Activated naive CD8-positive, alpha-beta T cell treated with anti-CD3 and anti-CD28 coated beads, Interleukin-2, amount 10 ng/mL, durations not matched to agents 7 days and 5 days (primary cell): ENCODE results near the gene SLIT1. TPM values are rescaled to one million over a fixed set of nuclear protein-coding genes. Genes with fewer than 3 reads are reported as not detected.

Experiments used
- ATAC-seq: fragments of 150-1000 bp; cut with Tn5 transposase; one replicate; pipeline ENCODE4 v1.10.0; 2021; ENCODE audit warnings: low read depth, moderate library complexity
- POLR2A ChIA-PET: fragments of 350-600 bp; sonication (Branson Sonifier 250); formaldehyde crosslinking; loops from one replicate; lab custom pipeline; 2021; ENCODE audit warnings: antibody characterized with exemption; lab: Charles Lee
- DNase-seq: peaks from one replicate; pipeline ENCODE4 v3.0.0; 2021
- H3K27ac Mint-ChIP-seq: one replicate; pipeline ENCODE4 v1.8.0; 2022; ENCODE audit warnings: mild to moderate bottlenecking, mixed read lengths
- H3K27me3 Mint-ChIP-seq: one replicate; pipeline ENCODE4 v1.8.0; 2022; ENCODE audit warnings: mild to moderate bottlenecking, moderate library complexity, mixed read lengths
- H3K36me3 Mint-ChIP-seq: one replicate; pipeline ENCODE4 v1.8.0; 2021; ENCODE audit warnings: mild to moderate bottlenecking, mixed read lengths
- H3K4me1 Mint-ChIP-seq: one replicate; pipeline ENCODE4 v1.8.0; 2021; ENCODE audit warnings: mixed read lengths
- H3K4me3 Mint-ChIP-seq: one replicate; pipeline ENCODE4 v1.8.0; 2022; ENCODE audit warnings: mild to moderate bottlenecking, moderate library complexity, mixed read lengths
- H3K9me3 Mint-ChIP-seq: one replicate; pipeline ENCODE4 v1.8.0; 2021; ENCODE audit warnings: mixed read lengths
- total RNA-seq, 2 experiments: library from RNA; stranded (reverse); gene quantifications; one replicate each; pipeline ENCODE4 v1.2.3, GENCODE V29; 2021

SLIT1 gene
- total RNA-seq, 2 experiments from 2014 or later: 0.37 to 0.44 TPM

GRCh38 chr10:96968682-96969423, 216.9 kb downstream of the SLIT1 start:
- ATAC-seq: no peak
- Mint-ChIP-seq H3K4me1 (no peaks in the 10 kb centered on the region), H3K27me3 (no peaks in the 10 kb centered on the region), H3K36me3 (peaks cover 8% of the 10 kb centered on the region), H3K27ac (no peak overlapping the region), H3K4me3 (no peak overlapping the region), H3K9me3 (no peaks in the 10 kb centered on the region)
- POLR2A ChIA-PET: no interaction called here
- DNase-seq: no peak

- H3K9me3 Mint-ChIP-seq: no peaks in the 10 kb centered on the region
- H3K36me3 Mint-ChIP-seq: peaks cover 8% of the 10 kb centered on the region
- no peaks in the 10 kb centered on the region for H3K27me3 Mint-ChIP-seq
- no peaks in the 10 kb centered on the region for H3K4me1 Mint-ChIP-seq
- no peak for ATAC-seq
- no peak overlapping the region for H3K4me3 Mint-ChIP-seq
- no peak for DNase-seq
- no peak overlapping the region for H3K27ac Mint-ChIP-seq
- POLR2A ChIA-PET: no interaction called here
Observed at GRCh38 chr10:96967847-96968246, 217.9 kb downstream of the SLIT1 start.

GRCh38 chr10:96964131-96964530, 221.6 kb downstream of the SLIT1 start:
- Mint-ChIP-seq H3K4me3 (no peak overlapping the region), H3K9me3 (no peaks in the 10 kb centered on the region), H3K27ac (no peak overlapping the region), H3K27me3 (no peaks in the 10 kb centered on the region), H3K36me3 (peaks cover 11% of the 10 kb centered on the region), H3K4me1 (no peaks in the 10 kb centered on the region)
- ATAC-seq (no peak), DNase-seq (no peak)
- POLR2A ChIA-PET: no interaction called here

GRCh38 chr10:96960872-96961271, 224.9 kb downstream of the SLIT1 start:
- DNase-seq (no peak), ATAC-seq (no peak)
- Mint-ChIP-seq H3K27me3 (no peaks in the 10 kb centered on the region), H3K9me3 (no peaks in the 10 kb centered on the region), H3K27ac (no peak overlapping the region), H3K4me3 (no peak overlapping the region), H3K36me3 (peaks cover 9% of the 10 kb centered on the region), H3K4me1 (no peaks in the 10 kb centered on the region)
- POLR2A ChIA-PET: no interaction called here

GRCh38 chr10:96959733-96960132, 226.0 kb downstream of the SLIT1 start:
- H3K36me3 Mint-ChIP-seq: peaks cover 15% of the 10 kb centered on the region
- no peaks in the 10 kb centered on the region for H3K9me3 Mint-ChIP-seq
- no peaks in the 10 kb centered on the region for H3K27me3 Mint-ChIP-seq
- DNase-seq: no peak
- H3K4me3 Mint-ChIP-seq: no peak overlapping the region
- no peaks in the 10 kb centered on the region for H3K4me1 Mint-ChIP-seq
- H3K27ac Mint-ChIP-seq: no peak overlapping the region
- POLR2A ChIA-PET: no interaction called here
- no peak for ATAC-seq

- no peak for DNase-seq
- Mint-ChIP-seq H3K9me3 (no peaks in the 10 kb centered on the region), H3K27ac (no peak overlapping the region), H3K36me3 (peaks cover 17% of the 10 kb centered on the region), H3K4me1 (no peaks in the 10 kb centered on the region), H3K4me3 (no peak overlapping the region), H3K27me3 (no peaks in the 10 kb centered on the region)
- no peak for ATAC-seq
- POLR2A ChIA-PET: no interaction called here
Observed at GRCh38 chr10:96958071-96958470, 227.7 kb downstream of the SLIT1 start.

- POLR2A ChIA-PET: no interaction called here
- H3K9me3 Mint-ChIP-seq: no peaks in the 10 kb centered on the region
- no peaks in the 10 kb centered on the region for H3K4me1 Mint-ChIP-seq
- ATAC-seq: no peak
- H3K27ac Mint-ChIP-seq: no peak overlapping the region
- H3K27me3 Mint-ChIP-seq: no peaks in the 10 kb centered on the region
- DNase-seq: no peak
- peaks cover 20% of the 10 kb centered on the region for H3K36me3 Mint-ChIP-seq
- no peak overlapping the region for H3K4me3 Mint-ChIP-seq
Observed at GRCh38 chr10:96955794-96956193, 230.0 kb downstream of the SLIT1 start.

- POLR2A ChIA-PET: no interaction called here
- H3K4me1 Mint-ChIP-seq: peaks cover 19% of the 10 kb centered on the region
- H3K27me3 Mint-ChIP-seq: no peaks in the 10 kb centered on the region
- peaks cover 23% of the 10 kb centered on the region for H3K36me3 Mint-ChIP-seq
- no peak overlapping the region for H3K27ac Mint-ChIP-seq
- no peaks in the 10 kb centered on the region for H3K9me3 Mint-ChIP-seq
- no peak for ATAC-seq
- no peak overlapping the region for H3K4me3 Mint-ChIP-seq
- DNase-seq: no peak
Observed at GRCh38 chr10:96951954-96952353, 233.8 kb downstream of the SLIT1 start.

GRCh38 chr10:96949039-96949683, 236.6 kb downstream of the SLIT1 start:
- DNase-seq (no peak), ATAC-seq (no peak)
- POLR2A ChIA-PET: no interaction called here
- no peak overlapping the region for H3K27ac Mint-ChIP-seq
- peaks cover 27% of the 10 kb centered on the region for H3K4me1 Mint-ChIP-seq
- H3K36me3 Mint-ChIP-seq: peaks cover 22% of the 10 kb centered on the region
- H3K9me3 Mint-ChIP-seq: no peaks in the 10 kb centered on the region
- no peaks in the 10 kb centered on the region for H3K27me3 Mint-ChIP-seq
- no peak overlapping the region for H3K4me3 Mint-ChIP-seq

Other genes starting within 250 kb of the SLIT1 start
- gene ARHGAP19, start 106.7 kb upstream of the SLIT1 start, total RNA-seq: 10 to 100 TPM; 35.4 to 44.5 TPM
- 10 to 100 TPM; 11.0 to 11.7 TPM for gene FRAT1, start 133.3 kb upstream of the SLIT1 start, total RNA-seq
- gene FRAT2, start 148.8 kb upstream of the SLIT1 start, total RNA-seq: 10 to 100 TPM; 15.3 to 16.7 TPM
- 10 to 100 TPM; 20.5 to 23.8 TPM for gene RRP12, start 215.4 kb upstream of the SLIT1 start, total RNA-seq
- 100 to 1,000 TPM; 288 to 298 TPM for gene PGAM1, start 240.2 kb upstream of the SLIT1 start, total RNA-seq